GM21381 (cell line): ENCODE results near the gene KCNJ15.

Experiments used
- ATAC-seq: cut with Tn5 transposase; IDR thresholded peaks from one replicate; pipeline ENCODE4 v1.9.1; 2021; ENCODE audit warnings: mild to moderate bottlenecking, moderate library complexity; ENCODE audit not compliant: unreplicated experiment

KCNJ15 gene

GRCh38 chr21:38267136-38267755, 10.5 kb downstream of the KCNJ15 start:
- no peak for ATAC-seq

DNA sequence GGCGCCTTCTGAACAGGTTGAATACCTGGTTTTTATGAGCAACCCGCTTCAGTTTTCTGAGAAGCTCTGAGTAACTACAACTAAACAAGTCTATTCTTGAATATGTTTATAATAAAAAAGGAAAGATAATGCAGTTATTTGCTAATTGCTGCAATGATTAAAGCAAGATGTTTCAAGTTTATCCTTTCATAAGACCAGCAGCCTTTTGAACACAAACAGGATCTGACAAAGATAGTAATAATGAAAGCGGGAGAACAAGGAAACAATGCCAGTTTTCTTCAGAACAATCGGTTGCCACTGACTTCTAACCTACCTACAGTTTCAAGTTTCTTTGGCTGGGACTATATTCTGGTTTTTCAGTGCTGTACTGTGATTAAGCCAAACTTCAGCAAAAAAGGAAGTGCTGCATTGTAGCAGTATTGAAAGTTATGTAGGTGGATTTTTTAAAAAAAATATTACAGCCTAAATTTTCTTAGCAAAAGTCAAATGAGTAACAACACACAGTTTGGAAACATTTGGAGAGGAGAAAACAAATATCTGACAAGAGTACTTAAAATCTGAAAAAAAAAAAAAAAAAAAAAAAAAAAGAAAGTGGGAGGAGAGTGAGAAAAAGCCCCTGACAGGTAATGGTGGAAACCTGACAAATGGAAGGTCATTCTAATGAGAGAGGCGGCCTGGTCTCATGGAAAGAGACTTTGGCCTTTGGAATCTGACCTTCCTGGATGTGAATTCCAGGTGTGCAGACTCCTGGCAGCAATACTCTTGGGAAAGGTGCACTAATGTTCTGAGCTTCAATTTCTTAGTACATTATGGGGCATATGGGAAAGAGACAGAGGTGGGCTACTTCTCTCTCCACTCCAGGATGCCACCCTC, 11.4 kb downstream of the KCNJ15 start:
- ATAC-seq = peak; percentile 47

DNA sequence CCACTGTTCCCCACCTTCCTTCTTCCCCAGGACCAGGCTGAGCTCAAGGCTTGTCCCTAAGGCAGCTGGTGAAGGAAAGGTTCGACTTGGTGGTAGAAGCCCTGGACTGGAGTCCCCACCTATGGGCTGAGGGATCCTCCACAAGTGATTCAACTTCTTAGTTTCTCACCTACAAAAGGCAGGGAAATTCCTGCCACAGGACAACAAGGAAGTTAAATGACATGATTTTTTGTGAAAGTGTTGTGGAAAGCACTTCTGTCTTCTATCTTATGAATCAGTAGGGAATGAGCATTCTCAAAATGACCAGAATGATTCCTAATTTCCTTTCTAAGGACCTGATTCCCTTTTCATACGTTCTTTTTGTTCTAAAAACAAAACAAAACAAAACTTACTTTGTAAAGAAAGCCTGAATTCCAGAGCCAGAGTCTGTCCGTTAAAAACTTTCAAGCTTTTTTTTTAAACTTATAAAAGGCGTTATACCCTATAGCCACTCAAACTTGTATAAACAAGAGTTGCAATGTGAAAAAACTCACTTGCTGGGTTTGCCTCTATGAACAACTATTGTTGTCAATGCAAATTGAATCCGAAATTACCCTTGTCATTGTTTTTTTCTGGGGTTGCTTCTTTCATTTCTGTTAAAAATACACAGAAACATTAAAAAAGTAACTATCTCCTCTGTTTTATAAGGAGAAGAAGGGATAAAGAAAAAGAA, 12.2 kb downstream of the KCNJ15 start:
- ATAC-seq = no peak

GRCh38 chr21:38269576-38269936, 12.8 kb downstream of the KCNJ15 start:
- ATAC-seq = peak; percentile 64

- ATAC-seq = no peak
These were observed 15.4 kb downstream of the KCNJ15 start for GRCh38 chr21:38272215-38272614.

DNA sequence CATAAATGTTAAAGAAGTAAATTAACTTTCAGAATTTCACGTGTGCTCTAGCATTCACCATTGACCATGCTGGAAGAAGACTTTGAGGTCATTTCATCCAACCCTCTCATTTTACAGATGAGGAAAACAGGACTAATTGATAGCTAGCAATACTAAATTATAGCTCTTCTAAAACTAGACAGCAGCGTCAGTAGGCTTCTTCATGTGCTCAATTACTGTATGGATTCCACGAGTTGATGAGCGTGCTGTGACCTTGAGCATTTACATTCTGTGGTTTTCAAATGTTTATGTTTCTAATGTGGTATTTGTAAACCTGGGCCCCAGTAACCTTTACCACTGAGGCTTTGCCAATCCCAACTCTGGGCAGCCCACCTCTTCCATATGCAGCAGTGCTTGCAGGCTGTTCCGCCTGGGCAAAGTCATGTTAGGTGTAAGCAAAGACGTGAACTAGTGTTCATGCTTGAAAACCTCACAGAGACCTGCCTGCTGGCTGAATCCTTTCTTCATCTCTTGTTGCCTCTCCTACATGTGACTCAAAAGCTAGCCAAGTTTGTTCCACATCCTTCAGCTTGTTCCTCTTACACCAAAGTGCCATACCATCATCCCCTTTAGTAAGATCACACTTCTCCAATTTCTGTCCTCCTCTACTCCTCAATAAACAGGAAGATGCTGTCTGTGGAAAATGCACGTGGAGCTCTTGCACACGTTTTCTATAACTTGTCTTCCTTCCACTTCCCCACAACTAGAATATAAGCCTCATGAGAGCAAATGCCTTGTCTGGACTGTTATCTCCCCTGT, 17.2 kb downstream of the KCNJ15 start:
- ATAC-seq = no peak

DNA sequence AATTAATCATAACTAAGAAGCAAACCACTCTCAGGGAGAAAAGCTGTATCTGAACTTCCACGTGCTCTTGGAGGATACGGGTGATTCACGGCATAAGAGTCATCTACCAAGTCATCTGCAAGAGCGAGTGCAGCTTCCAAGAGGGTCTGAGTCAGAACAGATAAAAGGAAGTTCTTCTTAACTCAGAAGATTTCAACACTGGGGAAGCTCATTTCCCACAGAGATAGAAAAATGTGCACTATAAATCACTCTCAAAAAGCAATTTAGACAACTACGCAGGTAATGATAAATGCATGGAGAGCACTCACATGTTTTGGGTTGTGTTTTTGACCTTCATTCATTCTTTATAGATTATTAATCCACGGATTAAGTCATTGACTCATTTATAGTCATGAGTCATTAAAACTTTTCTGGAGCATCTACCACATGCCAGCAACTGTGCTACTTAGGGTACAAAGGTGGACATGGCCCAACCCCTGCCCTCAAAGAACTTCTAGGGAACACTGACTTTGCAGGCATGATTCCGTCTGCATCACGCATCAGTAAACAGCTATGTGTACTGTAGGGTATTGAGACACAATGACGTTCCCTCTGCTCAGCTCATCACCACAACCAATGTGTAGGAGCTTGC, 20.8 kb downstream of the KCNJ15 start:
- ATAC-seq = no peak

DNA sequence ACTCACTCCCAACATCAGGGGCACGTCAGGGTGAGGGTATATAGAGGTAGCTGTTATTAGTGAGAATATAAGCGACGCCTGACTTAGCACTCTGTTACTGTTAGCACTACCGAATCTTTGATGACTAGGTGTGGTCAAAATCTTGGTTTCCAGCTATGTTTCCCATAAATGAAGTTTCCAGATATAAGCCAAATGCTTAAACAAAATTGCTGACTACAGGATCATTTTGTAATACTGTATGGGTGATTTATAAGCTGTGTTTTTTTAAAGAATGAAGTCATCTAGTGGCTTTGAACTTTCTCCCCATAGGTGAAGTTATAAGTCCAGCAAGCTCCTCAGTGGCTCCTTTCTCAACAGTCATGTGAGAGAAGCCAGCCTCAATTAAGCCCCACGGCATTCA, 23.7 kb downstream of the KCNJ15 start:
- ATAC-seq = no peak

GRCh38 chr21:38280867-38281266, 24.1 kb downstream of the KCNJ15 start:
- ATAC-seq = no peak

GRCh38 chr21:38282921-38283320, 26.1 kb downstream of the KCNJ15 start:
- ATAC-seq = no peak

GRCh38 chr21:38284216-38284615, 27.4 kb downstream of the KCNJ15 start:
- ATAC-seq = no peak

GRCh38 chr21:38286739-38287471, 30.1 kb downstream of the KCNJ15 start:
- no peak for ATAC-seq

- no peak for ATAC-seq
These were observed 30.7 kb downstream of the KCNJ15 start for GRCh38 chr21:38287476-38287875.

DNA sequence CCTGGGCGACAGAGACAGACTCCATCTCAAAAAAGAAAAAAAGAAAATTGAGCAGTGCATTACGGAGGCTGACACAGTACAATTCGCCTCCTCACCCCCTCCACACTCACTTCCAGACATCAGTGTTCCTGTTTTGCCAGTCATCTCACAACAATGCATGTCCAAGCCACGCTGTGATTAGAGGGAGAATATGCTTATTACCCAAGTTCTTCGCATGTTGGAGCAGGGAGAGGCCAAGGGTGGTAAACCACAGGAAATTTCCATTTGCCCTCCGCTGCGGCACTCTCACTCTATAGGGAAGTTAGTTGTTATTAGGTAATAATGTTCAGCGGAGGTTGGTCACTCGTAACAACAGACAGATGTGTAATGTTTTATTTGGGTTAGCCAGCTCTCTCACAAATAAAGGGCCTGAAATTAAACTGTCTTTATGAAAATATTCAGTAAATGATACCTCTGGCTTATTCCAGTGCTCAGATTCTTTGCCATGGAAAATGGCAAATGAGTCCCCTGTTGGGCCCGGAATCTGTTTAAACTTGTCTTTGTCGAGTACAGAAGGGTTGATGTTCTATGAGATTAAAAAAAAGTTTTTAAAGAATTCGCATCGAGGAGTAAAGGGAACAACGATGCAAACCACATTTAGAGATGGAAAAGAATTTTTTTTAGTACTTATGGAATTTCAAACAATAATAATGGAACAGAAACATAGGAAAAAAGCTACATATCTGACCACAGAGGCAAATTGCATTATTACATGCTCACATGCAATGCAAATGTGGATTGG, 33.1 kb downstream of the KCNJ15 start:
- ATAC-seq = no peak

- no peak for ATAC-seq
These were observed 34.0 kb downstream of the KCNJ15 start for GRCh38 chr21:38290809-38291208.

DNA sequence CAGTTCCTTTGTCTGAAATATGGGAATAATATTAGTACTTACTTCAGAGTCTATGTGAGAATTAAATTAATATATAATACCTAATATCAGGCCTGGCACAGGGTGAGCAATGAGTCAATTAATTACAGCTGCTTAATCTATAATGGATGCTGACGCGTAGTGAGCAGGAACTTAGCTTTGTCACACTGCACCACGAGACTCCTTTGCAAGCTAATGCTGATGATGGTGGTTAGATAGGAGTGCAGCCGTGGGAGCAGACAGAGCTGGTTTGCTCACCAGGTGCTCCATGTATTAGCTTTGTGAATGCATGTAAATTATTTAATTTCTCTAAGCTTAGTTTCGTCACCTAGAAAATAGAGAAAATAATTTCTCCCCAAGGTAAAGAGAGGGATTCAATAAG, 35.1 kb downstream of the KCNJ15 start:
- ATAC-seq = no peak

DNA sequence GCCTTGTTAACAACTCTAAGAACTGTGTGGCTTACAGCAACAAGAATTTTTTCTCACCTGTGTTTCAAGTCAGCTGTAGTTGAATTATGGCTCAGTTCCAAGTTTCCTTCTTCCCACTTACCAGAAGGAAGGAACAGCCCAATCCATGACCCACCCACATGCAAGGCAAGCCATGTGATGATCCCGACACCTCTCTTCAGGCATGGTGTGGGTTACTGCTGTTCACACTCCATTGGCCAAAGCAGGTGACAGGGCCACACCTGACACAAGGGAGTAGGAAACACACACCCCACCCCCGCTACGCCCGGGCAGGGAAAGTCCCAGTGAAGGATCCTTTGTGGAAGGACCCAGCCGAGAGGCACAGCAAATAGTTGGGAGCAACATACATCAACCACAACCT, 36.3 kb downstream of the KCNJ15 start:
- ATAC-seq = no peak

GRCh38 chr21:38293765-38294164, 37.0 kb downstream of the KCNJ15 start:
- no peak for ATAC-seq

DNA sequence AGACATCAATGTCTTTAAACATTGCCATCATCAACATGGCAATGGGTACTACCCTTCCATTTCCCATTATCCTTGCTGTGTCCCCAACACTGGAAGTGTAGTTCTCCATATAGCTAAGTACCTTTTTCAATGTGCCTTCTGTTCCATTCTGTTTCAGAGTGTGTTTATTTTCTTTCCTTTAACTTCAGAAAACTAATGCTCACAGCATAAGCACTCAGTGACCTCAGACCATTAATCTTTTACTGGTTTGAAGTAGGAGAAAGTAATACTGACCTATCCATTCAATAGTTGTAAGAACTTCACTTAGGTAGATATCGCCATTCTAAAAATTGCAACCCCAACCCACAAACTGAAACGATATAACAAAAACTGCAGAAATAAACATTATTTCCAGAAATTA, 37.8 kb downstream of the KCNJ15 start:
- no peak for ATAC-seq
